Liver (tissue), 9 donors: ENCODE results near the gene BEX4. TPM values are rescaled to one million over a fixed set of nuclear protein-coding genes. Genes with fewer than 3 reads are reported as not detected.
A peak's percentile ranks its signal among the peaks of the same experiment; 100 is the strongest.

ENCODE experiments used
- DNase-seq: peaks from one replicate; pipeline ENCODE4 v3.0.0-alpha.2; 2017; ENCODE audit warnings: low spot score
- H3K27ac ChIP-seq, 2 donors: one replicate each; pipeline ENCODE4 v1.7.0; 2013; ENCODE audit warnings: inconsistent platforms in 2 of 2, low read length in 2 of 2, control low read depth in 1 of 2, low read depth in 1 of 2, mild to moderate bottlenecking in 1 of 2
- H3K27me3 ChIP-seq, 4 donors: one replicate each; pipeline versions ENCODE4 v1.6.1 to v1.7.0; 2013; ENCODE audit warnings: low read length in 3 of 4, inconsistent platforms in 1 of 4, mild to moderate bottlenecking in 1 of 4, moderate library complexity in 1 of 4; ENCODE audit not compliant: control insufficient read depth in 4 of 4, insufficient read depth in 4 of 4
- H3K36me3 ChIP-seq, 4 donors: one replicate each; pipeline versions ENCODE4 v1.6.1 to v1.7.0; 2013; ENCODE audit warnings: low read length in 3 of 4, mild to moderate bottlenecking in 3 of 4, low read depth in 1 of 4, moderate library complexity in 1 of 4; ENCODE audit not compliant: control insufficient read depth in 4 of 4, insufficient read depth in 3 of 4
- H3K4me1 ChIP-seq, 4 donors: one replicate each; pipeline versions ENCODE4 v1.6.1 to v1.7.0; 2013; ENCODE audit warnings: low read length in 3 of 4, mild to moderate bottlenecking in 3 of 4, moderate library complexity in 1 of 4; ENCODE audit not compliant: control insufficient read depth in 4 of 4, insufficient read depth in 4 of 4
- H3K4me3 ChIP-seq, 3 donors: one replicate each; pipeline versions ENCODE4 v1.6.1 to v1.7.0; 2013; ENCODE audit warnings: low read length in 3 of 3, control low read depth in 1 of 3, low read depth in 1 of 3, mild to moderate bottlenecking in 1 of 3
- H3K9ac ChIP-seq, 2 donors: one replicate each; pipeline ENCODE4 v1.7.0; 2013; ENCODE audit warnings: low read length in 2 of 2, mild to moderate bottlenecking in 2 of 2, moderate library complexity in 2 of 2, control low read depth in 1 of 2, low read depth in 1 of 2
- H3K9me3 ChIP-seq, 4 donors: one replicate each; pipeline versions ENCODE4 v1.6.1 to v1.7.0; 2013; ENCODE audit warnings: low read length in 3 of 4; ENCODE audit not compliant: control insufficient read depth in 4 of 4
- ATF3 ChIP-seq: IDR thresholded peaks from 2 replicates; pipeline ENCODE4 v1.6.1; 2016; ENCODE audit warnings: antibody characterized with exemption
- CTCF ChIP-seq: fragments of 150-350 bp; IDR thresholded peaks from 2 replicates; pipeline ENCODE4 v1.5.1; 2017; ENCODE audit warnings: improper control_type of control experiment, low read depth, low read length; ENCODE audit not compliant: missing input control
- FOXA2 ChIP-seq: IDR thresholded peaks from 2 replicates; pipeline ENCODE4 v1.6.1; 2016; ENCODE audit warnings: antibody characterized with exemption
- GABPA ChIP-seq, 2 donors: IDR thresholded peaks in 1 of 2; conservative IDR thresholded peaks in 1 of 2; 2 replicates each; pipeline ENCODE4 v1.6.1; 2016; ENCODE audit warnings: antibody characterized with exemption in 2 of 2, mild to moderate bottlenecking in 1 of 2, moderate library complexity in 1 of 2
- HNF4G ChIP-seq: IDR thresholded peaks from 2 replicates; pipeline ENCODE4 v1.6.1; 2016; ENCODE audit warnings: antibody characterized with exemption
- MAX ChIP-seq: IDR thresholded peaks from 2 replicates; pipeline ENCODE4 v1.6.1; 2016; ENCODE audit warnings: antibody characterized with exemption
- REST ChIP-seq: IDR thresholded peaks from 2 replicates; pipeline ENCODE4 v1.6.1; 2016; ENCODE audit warnings: antibody characterized with exemption, mild to moderate bottlenecking
- RXRA ChIP-seq, 2 donors: IDR thresholded peaks; 2 replicates each; pipeline ENCODE4 v1.6.1; 2017 to 2018; ENCODE audit warnings: antibody characterized with exemption in 2 of 2, mild to moderate bottlenecking in 1 of 2
- SP1 ChIP-seq: IDR thresholded peaks from 2 replicates; pipeline ENCODE4 v1.6.1; 2018; ENCODE audit warnings: antibody characterized with exemption, mild to moderate bottlenecking
- TAF1 ChIP-seq: conservative IDR thresholded peaks from 2 replicates; pipeline ENCODE4 v1.6.1; 2016; ENCODE audit warnings: antibody characterized with exemption, mild to moderate bottlenecking
- ZBTB33 ChIP-seq: IDR thresholded peaks from 2 replicates; pipeline ENCODE4 v1.6.1; 2016; ENCODE audit warnings: antibody characterized with exemption
- WGBS: extraction: QIAGEN DNeasy Blood & Tissue Kit; methylation state at CpG from one replicate; pipeline ENCODE4 v1.1.7; 2013; 5-methylcytosine and 5-hydroxymethylcytosine counted together
- polyA plus RNA-seq, 2 donors: library from polyadenylated mRNA; stranded (reverse) in 1 of 2; unstranded in 1 of 2; fragments of 200-250 nt in 1 of 2; fragments of >200 nt in 1 of 2; fragmentation: Nextera tagmentation in 1 of 2; extraction: Ambion mirVana in 1 of 2; gene quantifications; one replicate each; pipeline versions ENCODE4 v1.2.1 to v1.2.3, GENCODE V29; 2013 to 2015
- total RNA-seq, 2 donors: library from RNA; depleted of rRNA; stranded (reverse); fragments of >200 nt; gene quantifications; one replicate each; pipeline ENCODE4 v1.2.3, GENCODE V29; 2014
- donor health status: healthy.
- donor health status: healthy.
- donor health status: healthy.
- donor health status: healthy.
- donor health status: healthy.

BEX4 gene
- 10 to 100 TPM in 1 of 2 donors, 1 to 10 TPM in 1; 2.0 to 26.5 TPM for total RNA-seq
- 10 to 100 TPM in 1 of 2 donors, 1 to 10 TPM in 1; 4.3 to 10.8 TPM for polyA plus RNA-seq

GRCh38 chrX:103214870-103215424 lies at the start of gene BEX4:
BEX4 (plus strand) TSS chrX:103215108; CDS start chrX:103216154, 1,046 bp downstream.
- H3K36me3 ChIP-seq: no peaks in the 10 kb centered on the region
- H3K4me3 ChIP-seq: peak within 1 kb of the TSS; percentile 18 to 53 (median 20)
- WGBS: 2% methylated on average over 45 of the region's 45 CpGs
- peaks cover 0 to 1% (median 0%) of the 10 kb centered on the region in 4 donors for H3K27me3 ChIP-seq
- H3K27ac ChIP-seq: peak within 1 kb of the TSS; percentile 5 to 36
- no peaks in the 10 kb centered on the region for H3K4me1 ChIP-seq
- DNase-seq: peak; percentile 81
- TF ChIP-seq TAF1 (peak; percentile 78), ZBTB33 (no peak)
- H3K9ac ChIP-seq: no peak within 1 kb of the TSS
- no peaks in the 10 kb centered on the region for H3K9me3 ChIP-seq

GRCh38 chrX:103170216-103170615 lies 44.7 kb upstream of the BEX4 start:
- H3K27me3 ChIP-seq: peaks cover 0 to 2% (median 0%) of the 10 kb centered on the region in 4 donors
- no peak overlapping the region for H3K9ac ChIP-seq
- no peak overlapping the region for H3K27ac ChIP-seq
- H3K4me1 ChIP-seq: no peaks in the 10 kb centered on the region
- no peak for DNase-seq
- 81% methylated on average over 3 of the region's 3 CpGs for WGBS
- no peak overlapping the region for H3K4me3 ChIP-seq
- TF ChIP-seq CTCF (no peak), MAX (no peak), GABPA (IDR thresholded peaks at IDR 0.05 in 1 of 2, conservative IDR thresholded peaks at IDR 0.05 in 1 of 2) (no peak), RXRA (IDR thresholded peaks at IDR 0.05) (no peak), SP1 (no peak), ATF3 (no peak), REST (no peak), ZBTB33 (no peak), FOXA2 (no peak), HNF4G (no peak), TAF1 (no peak)
- H3K9me3 ChIP-seq: no peaks in the 10 kb centered on the region
- no peaks in the 10 kb centered on the region for H3K36me3 ChIP-seq
